GM20431 (cell line): Measurements from ENCODE around the gene TMEM89.

ENCODE experiments used
- in situ Hi-C: fragments of 300-500 bp; cut with MseI, MboI; formaldehyde crosslinking; loops from one replicate; pipeline ENCODE4 v1.15.0; 2020; ENCODE audit warnings: low sequenced_read_pairs; ENCODE audit not compliant: unreplicated experiment

The TMEM89 gene

GRCh38 chr3:48644898-48645760 lies 23.6 kb upstream of the TMEM89 start:
- in situ Hi-C loops = no loop called here

- in situ Hi-C loops = no loop called here
Measured at GRCh38 chr3:48642605-48643004, 21.0 kb upstream of the TMEM89 start.

GRCh38 chr3:48641396-48641795 lies 19.8 kb upstream of the TMEM89 start:
- in situ Hi-C loops = no loop called here

DNA sequence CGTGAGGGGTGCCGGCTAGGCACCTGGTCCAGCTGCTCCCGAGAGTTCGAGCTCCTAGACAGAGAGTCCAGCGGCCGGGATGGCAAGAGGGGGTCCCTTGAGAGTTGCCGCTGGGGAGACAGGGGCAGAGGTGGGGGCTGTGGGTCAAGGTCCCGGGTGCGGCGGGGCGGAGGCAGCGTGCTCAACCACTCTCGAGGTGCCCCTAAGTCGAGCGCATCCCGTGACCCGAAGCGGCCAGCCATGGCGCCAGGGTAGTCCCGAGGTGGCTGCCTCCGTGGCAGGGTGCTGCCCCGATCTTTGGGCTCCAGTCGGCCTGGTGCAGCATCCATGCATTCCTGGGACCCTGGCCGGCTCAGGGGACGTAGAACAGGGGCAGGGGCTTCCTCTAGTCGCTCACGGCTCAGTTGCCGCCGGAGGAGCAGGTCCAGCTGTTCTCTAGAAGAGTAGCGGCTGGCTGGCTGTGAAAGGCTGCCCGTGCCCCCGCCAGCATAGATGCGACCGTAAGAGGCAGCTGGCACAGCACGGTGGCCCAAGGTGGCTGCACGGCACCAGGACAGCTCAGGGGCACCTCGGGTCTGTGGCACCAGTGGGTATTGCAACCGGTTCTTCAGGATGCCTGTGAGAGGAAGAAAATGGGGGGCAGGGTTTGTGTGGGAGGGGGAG lies 18.5 kb upstream of the TMEM89 start:
- in situ Hi-C loops = no loop called here

DNA sequence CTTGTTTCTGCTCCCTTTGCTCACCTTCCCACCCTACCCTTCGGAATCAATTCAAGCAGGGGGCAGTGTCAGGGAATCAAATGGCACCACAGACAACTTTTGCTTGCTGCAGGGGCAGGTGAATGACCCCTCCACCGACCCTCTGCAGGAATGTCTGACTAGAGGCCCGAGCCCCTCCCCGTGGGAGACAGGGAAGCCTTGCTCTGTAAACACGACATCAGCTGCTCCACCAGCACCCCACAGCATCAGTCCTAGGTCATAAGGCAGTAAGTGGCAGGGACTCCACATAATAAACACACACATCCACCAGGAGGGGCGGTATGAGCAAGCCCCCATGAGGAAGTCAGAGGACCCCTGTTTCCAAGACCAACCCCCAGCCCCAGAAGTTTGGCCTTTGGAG lies 15.7 kb upstream of the TMEM89 start:
- in situ Hi-C loops = no loop called here

- in situ Hi-C loops = no loop called here
Measured at GRCh38 chr3:48636149-48636655, 14.6 kb upstream of the TMEM89 start.

DNA sequence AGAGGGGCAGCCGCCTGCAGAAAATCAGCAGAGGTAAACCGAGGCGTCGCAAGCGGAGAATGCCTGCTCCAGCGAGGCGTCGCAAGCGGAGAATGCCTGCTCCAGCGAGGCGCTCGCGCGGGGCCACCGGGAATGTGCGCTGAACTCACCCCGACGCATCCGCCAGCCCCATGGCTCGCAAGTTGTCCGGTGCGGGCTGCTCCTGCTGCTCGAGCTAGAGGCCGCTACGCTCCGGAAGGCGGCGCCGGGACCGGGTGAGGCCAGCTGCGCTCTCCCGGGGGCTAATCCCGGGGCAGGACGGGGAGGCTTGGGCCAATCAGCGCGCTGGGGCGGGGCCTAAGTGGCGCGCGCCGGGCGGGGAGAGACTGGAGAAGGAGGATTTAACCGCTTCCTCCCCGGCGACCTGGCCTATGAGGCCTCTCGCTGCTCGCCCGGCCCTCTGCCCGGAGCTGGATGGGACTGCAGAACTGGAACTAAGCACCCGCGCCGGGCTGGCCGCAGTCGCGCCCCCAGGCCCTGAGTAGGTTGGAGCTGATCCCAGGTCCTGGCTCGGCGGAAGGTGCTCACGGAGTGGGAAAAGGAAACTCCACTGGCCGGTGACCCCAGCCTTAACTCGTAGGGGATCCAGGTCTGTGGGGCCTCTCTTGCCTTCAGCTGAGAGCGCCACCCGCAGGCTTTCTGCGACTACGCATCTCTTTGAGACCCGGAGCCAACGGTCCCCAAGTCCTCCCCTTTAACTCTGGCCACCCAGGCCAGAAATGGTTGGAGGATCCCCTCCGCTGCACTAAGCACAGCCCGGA lies 13.9 kb upstream of the TMEM89 start, which contains the start of gene SLC26A6:
TSS of gene SLC26A6 (minus strand) at position 240 of the 800 bp plus-strand sequence. CDS start at position 172, 68 bp downstream.
- in situ Hi-C loops = no loop called here

GRCh38 chr3:48634661-48635221 lies 13.2 kb upstream of the TMEM89 start:
- in situ Hi-C loops = no loop called here

DNA sequence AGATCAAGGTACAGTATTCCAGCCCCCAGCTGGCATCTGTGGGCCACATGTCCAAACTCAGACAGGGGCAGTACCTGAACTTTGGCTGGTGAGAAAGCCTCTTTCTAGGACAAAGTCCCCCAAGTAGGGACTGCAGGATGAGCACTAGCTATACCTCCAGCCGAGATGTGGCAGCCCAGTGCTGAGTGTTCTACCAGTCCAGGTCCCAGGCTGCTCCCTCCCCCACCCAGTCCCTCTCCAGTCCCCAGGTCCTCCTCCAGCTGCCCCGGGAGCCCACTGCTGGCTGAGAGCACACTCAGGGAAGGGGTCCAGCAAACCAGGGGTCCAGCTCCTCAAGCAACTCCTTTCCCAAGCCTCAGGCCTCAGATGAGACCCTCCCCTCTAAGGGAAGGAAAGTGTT lies 12.2 kb upstream of the TMEM89 start:
- in situ Hi-C loops = no loop called here

DNA sequence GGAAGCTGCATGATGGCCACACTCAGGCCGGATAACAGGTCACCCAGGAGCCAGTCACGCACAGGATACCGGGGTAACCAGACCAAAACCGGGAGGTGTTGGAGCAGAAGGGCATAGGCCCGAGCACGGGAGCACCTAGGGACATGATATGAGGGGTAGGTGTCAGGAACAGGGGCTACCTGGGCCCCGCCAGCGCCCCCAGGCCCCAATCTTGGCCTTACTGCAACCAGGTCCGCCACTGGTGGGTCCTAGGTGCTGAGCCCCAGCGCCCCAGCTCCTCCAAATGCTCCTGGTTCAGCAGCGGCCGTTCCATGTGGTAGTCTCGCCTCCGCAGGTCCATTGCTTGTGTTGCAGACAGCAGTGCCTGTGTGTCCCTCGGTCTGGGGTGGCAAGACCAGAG lies 11.7 kb upstream of the TMEM89 start:
- in situ Hi-C loops = no loop called here

GRCh38 chr3:48631516-48632448 lies 10.2 kb upstream of the TMEM89 start:
- in situ Hi-C loops = no loop called here

- in situ Hi-C loops = no loop called here
Measured at GRCh38 chr3:48630833-48631232, 9.3 kb upstream of the TMEM89 start.

GRCh38 chr3:48630407-48630806 lies 8.8 kb upstream of the TMEM89 start:
- in situ Hi-C loops = no loop called here

GRCh38 chr3:48629894-48630293 lies 8.3 kb upstream of the TMEM89 start:
- in situ Hi-C loops = no loop called here

GRCh38 chr3:48628277-48629017 lies 6.9 kb upstream of the TMEM89 start:
- in situ Hi-C loops = no loop called here

GRCh38 chr3:48625600-48625999 lies 4.0 kb upstream of the TMEM89 start:
- in situ Hi-C loops = no loop called here

DNA sequence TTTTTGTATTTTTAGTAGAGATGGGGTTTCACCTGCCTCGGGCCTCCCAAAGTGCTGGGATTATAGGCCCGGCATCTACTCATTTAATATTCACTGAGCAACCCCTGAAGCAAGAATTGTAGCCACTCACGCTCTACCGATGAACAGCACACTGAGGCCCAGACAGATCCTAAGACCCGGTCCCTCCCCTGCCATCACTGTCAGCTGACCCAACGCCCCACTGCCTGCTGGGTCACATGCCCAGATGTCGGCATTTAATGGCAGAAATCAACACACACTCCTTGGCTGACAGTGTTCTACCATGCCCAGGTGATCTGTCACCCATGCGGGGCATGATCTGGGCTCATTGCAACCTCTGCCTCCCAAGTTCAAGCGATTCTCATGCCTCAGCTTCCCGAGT lies 3.2 kb upstream of the TMEM89 start:
- in situ Hi-C loops = no loop called here

DNA sequence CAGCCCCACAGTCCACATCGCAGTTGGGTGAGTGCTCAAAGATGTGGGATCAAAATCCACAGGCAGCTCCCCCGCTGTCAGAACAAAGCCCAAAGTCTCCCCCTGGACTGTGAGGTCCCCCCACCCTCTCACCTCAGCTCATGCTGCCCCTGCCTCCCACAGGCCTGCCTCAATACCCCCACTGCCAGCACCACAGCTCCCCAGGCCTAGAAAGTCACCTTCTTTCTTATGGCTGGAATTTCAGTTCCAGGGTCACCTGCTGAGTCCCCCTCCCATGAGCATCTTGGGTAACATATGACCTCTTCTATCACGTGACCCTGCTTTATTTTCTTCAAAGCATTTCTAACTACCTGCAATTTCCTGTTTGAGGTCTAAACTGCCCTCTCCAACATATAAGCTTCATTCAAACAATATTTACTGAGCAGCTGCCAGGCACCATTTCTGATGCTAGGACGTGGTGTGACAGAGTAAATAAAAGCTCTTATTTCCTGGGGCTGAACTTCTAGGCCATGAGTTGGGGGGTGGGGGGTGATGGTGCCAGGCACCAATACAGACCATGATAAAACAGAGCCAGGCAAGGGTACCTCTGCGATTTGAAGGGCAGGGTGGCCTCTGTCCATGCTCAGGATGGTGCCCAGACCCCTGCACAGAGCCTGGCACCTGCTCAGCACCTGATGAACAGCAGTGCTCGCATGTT lies 2.4 kb upstream of the TMEM89 start:
- in situ Hi-C loops = no loop called here
